T1000 (cell line): ENCODE results near the gene NOM1.
A peak's percentile ranks its signal among the peaks of the same experiment; 100 is the strongest.

ENCODE experiments used
- DNase-seq: peaks from one replicate; lab custom pipeline; 2025; ENCODE audit warnings: mixed read lengths; lab: John Stamatoyannopoulos, UW

The NOM1 gene

DNA sequence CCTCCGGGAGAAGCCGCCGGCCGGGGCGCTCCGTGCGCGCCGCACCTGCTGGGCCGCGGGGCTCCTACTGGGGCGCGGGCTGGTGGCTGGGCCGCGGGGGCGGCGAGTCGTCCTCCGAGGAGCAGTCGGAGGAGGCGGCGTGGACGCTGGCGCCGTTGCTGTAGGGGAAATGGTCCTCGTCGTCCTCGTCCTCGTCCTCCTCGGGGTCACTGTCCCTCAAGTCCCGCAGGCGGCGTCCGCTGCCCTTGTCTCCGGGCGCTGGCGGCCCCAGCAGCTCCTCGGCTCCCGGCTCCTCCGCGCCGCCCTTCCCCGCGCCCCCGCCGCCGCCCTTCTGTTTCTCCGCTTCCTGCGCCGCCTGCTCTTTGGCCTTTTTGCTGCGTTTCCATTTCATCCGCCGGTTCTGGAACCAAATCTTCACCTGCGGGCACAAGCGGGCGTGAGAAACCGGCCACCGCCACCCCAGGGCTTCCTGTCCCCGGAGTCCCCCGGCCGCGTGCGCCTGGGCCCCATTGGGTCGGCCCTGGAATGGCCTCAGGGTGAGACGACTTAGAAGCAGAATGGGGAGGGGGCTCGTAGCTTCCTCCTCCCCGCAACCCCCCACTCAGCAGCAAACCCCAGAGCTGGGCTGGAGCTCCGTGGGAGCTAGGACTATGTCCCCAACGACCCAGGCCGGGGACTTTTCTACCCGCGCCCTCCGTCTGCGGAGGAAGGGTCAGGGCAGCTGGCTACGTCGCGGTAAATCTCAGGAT is 56.1 kb downstream of the NOM1 start:
- DNase-seq, result no peak

DNA sequence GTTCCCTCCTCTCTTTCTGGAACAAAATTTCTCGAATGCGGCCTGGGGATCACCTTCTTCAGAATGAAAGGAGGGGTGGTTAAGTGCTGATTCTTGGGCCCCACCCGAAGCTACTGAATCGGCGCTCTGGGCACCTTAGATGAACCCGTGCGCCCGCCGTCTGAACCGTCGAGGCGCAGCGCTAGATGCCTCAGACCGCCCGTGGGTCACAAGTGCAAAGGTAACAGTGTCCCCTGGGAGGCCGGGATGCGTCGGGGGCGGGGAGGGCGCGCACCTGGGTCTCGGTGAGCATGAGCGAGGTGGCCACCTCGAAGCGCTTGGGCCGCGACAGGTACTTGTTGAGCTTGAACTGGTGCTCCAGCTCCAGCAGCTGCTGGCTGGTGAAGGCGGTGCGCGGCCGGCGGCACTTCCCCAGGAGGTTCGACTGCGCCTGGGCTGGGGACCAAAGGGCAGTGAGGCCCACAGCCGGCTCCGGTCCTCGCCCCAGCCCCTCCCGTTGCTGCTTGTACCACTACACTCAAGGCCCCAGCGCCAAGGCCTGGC is 56.8 kb downstream of the NOM1 start:
- DNase-seq, result no peak

DNA sequence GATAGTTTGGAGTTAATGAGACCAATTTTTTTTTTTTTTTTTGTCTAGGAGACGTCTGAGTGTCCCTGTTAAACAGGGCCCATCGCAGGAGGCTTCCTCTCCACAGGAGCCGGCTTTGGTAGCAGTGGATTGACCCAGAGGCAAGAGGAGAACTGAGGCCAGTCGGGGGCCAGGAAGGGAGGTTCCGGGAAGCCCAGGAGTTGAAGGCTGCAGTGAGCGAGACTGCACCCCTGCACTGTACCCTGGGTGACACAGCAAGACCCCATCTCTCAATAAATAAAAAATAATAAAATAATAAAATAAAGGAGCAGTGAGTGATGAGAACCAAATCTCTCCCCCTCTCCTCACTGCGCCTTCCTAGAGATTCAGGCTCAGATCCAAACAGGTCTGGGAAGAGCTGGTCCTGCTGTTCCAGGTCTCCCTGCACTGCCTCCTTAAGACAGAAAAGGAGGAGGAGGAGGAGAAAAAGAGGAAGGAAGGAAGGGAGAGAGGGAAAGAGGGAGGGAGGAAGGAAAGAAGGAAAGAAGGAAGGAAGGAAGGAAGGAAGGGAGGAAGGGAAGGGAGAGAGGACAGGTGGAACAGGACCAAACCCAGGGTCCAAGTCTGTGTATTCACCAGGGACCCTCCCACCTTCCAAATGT is 57.4 kb downstream of the NOM1 start:
- DNase-seq, result no peak

DNA sequence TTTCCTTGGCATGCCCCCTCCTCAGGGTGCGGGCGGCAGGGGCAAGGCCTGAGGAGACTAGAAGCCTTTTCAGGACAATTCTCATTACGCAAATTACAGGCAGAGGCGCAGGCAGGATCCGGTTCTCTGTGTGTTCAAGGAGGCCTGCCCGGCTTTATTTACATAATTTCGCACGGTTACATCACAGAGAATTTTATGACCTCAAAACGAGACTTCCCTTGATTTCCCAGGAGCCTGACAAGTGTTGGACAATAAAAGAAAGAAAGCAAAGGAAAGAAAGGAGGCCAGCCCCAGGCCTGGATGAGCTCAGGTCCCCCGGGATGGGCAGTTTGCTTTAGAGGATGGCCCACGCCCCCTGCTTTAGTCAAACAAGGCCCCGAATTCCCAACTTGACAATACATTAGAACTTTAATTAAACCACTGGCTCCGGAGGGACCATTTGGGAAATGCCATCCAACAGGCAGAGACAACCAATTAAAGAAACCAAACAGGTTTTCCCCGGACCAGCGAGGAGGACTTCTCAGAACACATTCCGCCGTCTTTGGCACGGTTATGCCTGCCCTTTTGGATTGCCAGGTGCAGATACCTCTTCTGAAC is 58.1 kb downstream of the NOM1 start:
- no peak for DNase-seq

DNA sequence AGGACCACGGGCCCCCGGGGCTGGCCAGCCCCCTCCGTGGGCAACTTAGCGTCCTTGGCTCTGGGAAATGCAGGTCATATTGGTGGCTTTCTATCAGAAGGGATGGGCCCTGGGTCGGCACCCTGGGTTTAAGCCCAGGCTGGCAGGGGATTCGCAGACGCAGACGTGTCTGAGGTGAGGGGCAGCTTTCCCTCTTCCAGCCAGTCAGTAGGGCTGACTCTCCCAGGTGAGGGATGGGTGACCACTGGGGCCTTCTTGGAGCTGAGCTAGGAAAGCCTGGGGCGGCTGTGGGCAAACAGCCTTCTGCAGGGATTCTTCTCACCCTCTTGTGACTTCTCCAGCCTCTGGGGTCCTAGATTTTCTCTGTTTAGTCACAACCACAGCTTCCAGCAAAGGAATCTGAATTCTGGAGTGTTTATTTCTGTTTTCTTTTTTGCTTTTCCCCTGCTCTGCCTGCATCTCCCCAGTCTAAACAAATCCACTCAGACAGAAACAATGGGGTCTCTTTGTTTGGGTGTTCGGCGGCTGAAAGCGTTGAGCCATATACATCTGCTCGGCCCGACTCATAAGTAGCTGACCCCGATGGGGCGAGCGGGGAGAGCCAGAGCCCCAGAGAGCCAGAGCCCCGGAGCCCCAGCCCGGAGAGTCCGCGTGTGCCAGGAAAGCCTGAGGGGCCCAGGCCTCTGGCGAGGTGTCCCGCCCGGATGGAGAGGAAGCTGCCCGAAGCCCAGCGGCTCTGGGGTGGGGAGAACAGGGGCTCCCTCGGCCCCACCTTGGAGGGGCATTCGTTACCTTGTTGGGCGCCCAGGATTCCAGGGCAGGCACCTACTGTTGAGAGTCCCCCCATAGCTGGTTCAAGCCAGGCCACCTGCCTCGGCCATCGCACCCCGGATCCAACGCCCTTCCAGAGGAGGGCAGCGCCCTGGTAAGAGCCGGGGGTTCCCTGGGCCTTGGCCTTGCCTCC is 59.0 kb downstream of the NOM1 start:
- DNase-seq, result no peak

DNA sequence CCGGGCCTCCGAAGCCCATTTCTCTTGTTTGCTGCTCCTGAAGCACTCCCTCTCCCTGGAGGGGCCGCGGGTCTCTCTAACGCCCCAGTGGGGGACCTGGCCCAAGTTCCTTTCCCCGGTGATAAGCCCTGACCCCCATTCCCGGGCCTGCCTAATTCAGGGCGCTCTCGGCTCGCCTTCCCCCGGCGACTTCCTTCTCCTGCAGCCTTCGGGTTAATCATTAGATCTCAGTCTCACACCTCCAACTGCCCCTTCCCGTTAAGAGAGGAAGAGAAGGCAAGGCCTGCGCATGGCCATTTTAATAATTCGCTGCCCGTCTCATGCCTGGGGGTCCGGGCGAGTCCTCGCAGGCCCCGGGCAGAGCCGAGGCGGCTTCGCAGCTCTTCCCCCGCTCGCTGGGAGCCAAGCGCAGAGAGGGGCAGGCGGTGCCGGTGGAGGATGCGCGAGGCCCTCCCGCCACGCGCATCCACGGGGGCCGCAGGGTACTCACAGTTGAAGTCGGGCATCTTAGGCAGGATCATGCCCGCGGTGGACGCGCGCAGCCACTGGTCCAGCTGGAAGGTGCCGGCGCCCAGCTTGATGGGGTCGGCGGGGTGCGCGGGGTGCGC is 59.8 kb downstream of the NOM1 start:
- DNase-seq, result no peak

DNA sequence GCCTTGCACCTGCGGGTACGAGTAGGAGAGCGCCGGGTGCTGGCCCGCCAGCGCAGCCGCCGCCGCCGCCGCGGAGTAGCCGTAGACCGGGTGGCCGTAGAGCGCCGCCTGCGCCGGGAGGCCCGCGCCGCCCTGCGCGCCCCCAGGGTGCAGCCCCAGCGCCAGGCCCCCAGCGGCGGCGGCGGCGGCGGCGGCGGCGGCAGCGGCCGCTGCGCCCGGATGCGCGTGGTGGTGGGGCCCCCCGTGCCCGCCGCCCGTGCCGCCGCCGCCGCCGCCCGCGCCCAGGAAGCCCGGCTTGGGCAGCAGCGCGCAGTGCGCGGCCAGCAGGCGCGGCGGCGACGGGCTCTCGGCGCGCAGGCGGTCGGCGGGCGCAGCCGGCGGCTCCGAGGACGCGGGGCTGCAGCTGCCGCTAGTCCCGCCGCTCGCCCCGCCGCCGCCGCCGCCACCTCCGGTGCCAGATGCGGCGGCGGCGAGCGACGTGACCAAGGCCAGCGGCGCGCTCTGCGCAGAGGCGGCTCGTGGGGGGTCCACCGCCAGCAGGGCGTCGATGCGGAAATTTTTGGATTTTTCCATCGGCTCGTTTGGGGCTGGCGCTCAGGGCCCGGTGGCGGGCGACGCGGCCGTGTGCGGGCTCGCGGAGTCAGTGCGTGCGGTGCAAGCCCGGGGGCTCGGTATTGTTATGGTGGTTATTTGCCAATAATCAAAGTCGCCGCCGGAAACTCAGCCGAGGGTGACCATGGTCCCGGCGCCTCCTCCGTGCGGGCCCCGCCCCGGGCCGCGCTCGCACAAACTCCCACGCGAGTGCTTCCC is 60.5 kb downstream of the NOM1 start:
- no peak for DNase-seq

DNA sequence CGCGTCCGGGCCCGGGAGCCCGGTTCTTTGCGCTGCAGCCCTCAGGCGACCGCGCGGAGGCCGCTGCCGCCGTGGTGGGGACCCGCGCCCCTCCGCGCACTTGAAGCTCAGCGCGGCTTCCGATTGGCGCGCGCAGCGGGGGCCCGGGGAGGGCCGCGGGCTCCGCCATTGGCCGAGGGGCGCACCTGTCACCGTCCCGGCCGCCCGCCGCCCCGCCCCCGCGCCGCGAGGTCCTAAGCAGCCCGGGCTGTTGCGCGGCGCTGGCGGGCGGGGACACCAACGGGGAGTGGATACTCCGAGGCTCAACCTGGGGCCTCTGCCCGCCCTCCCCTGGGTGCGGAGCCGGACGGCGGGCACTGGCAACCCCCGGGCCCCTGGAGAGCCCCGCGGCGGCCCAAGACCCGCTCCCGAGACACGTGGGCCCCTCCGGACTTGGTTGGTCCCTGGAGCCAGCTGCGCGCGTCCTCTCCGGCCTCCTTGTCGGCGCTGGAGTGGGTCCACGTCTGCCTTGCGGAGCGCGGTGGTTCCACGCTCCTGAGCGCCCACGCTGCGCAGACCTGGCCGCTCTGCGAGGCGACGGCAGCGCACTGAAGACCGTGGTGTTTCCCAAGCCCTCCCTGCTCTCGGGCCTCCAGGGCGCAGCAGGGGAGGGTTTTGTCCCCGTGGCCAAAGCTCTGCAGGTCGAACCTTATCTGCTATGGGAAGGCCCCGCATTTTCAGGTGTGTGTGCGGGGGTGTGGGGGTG is 61.2 kb downstream of the NOM1 start, which contains the start of gene MNX1:
Gene MNX1, minus strand, starts transcription at position 76 of the 745 bp plus-strand sequence. CDS start 313 bp downstream, outside the sequence.
- DNase-seq, result peak; percentile 31

DNA sequence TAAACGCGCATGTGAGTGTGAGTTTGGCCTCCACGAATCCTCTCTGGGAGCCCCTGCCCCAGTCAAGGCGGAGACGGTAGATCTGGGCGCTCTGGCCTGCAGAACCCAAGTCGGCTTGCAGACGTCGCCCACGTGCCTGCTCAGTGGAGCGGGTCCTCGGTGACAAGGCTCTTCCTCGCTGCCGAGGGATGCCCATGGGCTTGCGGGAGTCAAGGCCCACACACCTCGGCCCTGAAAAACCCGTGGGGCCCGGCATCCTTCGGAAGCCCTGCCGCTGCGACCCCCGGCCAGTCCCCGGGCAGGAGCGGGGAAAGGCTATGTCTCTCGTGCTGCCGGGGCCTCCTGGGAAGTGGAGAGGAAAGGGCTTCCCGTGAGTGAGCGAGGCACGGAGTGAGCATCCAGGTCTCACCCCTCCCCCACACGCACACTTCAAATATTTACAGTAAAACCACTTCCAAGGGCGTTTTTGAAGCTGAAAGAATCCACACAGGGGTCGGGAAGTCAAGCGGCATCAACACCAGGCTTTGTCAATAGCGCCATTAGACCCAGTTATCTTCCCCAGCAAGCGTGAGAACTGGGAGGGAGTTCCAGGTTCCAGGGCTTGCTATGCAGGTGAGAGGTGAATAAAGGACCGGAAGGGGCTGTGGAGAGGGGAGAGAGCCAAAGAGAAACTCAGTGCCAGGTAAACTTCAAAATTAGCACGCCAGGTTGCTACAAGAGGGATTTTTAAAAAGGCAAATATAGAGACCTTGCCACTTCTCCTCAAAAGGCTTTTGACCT is 62.0 kb downstream of the NOM1 start:
- no peak for DNase-seq

DNA sequence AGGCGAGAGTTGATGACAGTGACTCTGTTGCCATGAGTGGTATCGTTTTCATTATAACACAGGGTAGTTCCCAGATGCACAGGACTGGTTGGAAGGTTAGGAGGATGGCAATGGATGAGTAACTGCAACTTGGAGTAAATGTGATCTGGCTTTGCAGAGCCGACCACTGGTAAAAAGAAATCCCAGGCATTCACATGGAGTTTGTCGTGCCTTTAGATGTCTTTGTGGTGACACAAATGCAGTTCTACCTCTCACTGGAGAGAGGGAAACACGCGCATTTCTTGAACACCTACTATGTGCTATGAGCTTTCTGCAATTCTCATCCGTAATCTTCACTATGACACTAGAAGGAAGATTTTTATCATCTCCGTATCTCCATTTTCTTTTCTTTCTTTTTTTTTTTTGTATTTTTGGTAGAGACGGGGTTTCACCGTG is 62.6 kb downstream of the NOM1 start:
- no peak for DNase-seq

DNA sequence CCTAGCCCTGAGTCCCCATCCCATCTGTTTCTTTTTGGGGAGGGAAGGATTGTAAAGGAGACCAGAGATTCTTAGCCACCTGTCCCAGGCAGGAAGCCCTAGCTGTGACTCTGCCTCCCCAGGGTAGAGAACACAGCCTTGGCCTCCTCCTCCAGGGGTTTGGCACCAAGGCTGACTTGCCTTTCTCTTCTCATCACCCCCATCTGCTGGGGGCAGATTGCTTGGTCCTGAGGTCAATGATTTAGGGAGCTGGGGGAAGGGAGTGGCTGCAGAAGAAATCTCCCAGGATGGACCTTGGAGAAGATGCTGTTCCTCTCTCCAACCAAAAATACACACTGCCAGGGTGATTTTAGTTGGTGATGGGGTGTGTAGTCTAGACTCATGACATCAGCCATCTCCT is 63.6 kb downstream of the NOM1 start:
- no peak for DNase-seq

DNA sequence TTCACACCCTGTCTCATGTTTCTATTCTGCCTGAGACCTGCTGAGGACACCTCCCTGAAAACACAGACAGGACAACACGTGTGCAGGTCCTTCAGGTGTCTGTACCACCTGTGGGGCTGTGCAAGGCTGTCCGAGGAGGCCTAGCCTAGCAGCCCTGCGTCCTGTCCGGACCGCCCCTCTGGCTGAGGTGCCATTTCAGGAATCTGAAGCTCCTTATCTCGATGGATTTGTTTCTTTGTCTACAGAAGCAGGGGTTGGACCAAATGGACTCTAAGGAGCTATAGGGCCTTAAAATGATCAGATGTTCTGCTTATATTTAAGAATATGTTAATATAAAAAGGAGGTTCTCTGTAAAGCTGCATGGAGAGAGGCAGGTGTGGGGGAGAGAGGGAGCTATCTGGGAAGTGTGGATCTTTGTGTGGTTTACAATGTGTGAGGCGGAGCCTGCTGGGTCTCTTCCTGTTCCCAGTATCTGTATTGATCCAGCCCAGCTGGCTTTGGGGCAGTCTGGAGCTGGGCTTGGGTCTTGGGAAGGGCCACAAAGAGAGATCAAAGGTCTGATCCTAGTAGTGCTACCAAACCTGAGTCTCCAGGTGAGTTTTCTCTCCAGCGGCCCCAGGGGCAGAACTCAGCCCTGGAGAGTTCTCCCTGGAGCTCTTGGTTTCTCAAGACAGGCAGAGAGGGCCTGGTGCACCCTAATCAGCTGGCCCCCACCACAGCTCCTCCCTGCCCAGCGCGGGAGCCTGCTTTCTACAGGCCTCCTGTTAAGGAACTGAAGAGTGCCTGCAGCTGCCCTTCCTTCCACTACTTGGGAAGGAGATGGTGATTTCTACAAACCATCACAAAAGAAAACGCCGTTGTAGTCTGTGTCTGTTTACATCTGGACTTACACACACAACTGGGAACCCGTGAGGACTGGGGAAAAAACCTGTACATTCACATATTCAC is 64.4 kb downstream of the NOM1 start:
- no peak for DNase-seq

DNA sequence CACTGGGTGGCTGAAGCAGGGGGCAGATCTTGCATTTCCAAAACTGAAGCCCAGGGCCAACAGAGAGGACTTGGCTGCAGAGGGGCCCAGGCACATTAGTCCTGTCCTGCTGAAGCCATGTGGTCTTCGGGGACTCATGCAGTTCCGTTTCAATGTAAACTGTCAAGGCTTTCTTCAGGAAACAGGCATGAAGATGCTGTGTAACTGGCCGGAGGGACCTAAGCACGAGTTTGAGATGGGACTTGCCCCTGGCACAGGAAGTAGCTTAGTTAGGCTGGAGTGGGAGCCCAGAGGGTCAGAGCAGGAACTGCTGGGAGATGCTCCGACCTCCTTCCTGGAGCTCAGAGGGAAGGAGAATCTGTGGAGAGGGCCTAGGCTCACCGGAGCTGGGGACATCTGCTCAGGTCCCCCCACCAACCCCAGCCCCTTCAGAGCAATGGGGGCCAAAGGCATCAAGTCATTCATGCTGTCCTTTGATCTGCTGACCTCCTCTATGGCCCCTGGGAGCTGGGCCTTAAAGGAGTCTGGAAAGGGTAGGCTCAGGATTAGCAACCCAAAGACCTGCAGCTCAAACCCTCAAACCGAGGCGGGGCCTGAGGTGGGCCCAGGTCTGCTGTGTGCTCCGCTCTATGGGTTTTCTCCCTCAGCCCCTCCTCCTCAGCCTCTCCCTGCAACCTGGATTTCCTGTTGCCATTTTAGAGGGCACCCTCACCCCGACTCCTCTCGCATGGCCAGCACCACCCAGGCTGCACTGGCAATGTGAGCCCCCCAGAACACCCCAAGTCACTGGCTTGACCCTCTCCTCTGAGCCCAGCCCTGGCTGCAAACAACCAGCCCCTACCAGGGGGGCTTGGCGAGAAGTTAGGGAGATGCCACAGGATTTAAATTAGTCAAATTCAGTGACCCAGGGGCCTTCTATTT is 65.4 kb downstream of the NOM1 start:
- no peak for DNase-seq

DNA sequence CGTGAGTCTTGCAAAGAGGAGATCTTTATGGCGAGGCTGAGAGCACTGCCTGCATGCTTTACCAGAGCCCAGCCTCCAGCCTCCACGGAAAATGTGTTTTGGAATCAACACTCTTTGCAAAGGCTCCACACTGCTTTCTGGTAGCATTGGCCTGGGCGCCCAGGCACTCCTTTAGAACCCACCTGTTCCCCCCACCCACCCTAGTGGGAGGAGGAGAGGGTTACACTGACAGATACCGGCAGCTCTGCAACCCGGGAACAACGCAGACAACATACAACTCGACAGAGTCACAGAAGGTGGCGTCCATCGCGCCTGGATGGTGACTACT is 66.5 kb downstream of the NOM1 start:
- DNase-seq, result no peak

DNA sequence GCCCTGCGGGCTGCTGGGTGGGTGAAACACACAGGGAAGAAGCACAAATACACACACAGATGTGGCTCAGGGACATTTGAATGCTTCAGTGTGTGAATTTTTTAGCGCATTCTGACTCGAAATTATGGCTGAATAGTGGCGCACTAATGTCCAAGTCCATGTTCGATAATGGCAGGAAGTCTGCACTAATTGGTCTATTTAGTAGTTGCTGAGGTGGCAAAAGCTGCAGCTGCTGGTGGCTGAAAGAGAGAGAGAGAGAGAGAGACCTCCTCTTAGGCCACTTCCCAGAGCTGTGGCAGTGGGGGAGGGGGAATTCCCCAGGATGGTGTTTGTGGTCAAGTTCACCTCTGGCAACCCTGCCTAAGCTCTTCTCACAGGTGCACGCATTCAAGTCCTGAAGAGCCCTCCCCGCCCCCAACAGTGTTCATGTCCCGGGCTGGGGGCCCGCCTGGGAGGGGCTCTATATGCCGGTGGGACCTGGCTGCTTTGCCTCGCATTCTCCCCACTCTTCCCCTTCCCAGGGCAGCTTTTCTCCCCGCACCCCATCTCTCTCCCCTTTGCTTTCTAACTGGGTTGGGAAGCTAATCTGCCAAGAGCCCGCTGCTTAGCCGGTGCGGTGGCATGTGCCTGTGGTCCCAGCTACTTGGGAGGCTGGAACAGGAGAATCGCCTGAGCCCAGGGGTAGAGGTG is 67.0 kb downstream of the NOM1 start:
- no peak for DNase-seq

DNA sequence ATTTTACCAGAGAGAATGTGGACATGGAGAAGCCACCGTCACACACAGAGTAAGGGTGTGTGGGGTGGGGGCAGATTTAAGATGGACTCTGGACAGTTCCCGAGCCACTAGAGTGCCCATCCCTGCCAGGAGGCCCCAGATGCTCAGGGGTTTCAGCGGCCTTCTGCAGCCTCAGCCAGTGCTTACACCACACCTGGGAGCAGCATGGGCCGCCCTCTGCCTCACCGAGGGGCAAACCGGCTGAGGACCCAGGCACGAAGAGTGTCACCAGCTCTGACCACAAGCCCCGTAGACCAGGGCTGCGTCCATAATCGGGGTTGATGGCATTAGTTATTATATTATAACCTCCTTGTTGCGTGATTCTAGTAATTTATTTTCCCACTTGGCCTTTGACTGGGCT is 67.6 kb downstream of the NOM1 start:
- DNase-seq, result no peak
